GM12878 (cell line): ENCODE data around the gene SLC7A10. TPM values are rescaled to one million over a fixed set of nuclear protein-coding genes. Genes with fewer than 3 reads are reported as not detected.

Experiments
- ASH2L ChIP-seq: fragments of 300-600, 200-600 bp; sonication (generic); IDR thresholded peaks from 2 replicates; pipeline ENCODE4 v1.6.1; 2017; ENCODE audit warnings: low read depth, mild to moderate bottlenecking, borderline replicate concordance
- BACH1 ChIP-seq: fragments of 450-650 bp; IDR thresholded peaks from 2 replicates; pipeline ENCODE4 v1.6.1; 2017; ENCODE audit warnings: mild to moderate bottlenecking, borderline replicate concordance
- BHLHE40 ChIP-seq, 2 experiments: fragments of 450-650 bp in 1 of 2; IDR thresholded peaks; 2 replicates each; pipeline ENCODE4 v1.6.1; 2011 to 2017; ENCODE audit warnings: low read depth in 2 of 2, borderline replicate concordance in 1 of 2, improper control_type of control experiment in 1 of 2, low read length in 1 of 2, mild to moderate bottlenecking in 1 of 2
- BRCA1 ChIP-seq: IDR thresholded peaks from 2 replicates; pipeline ENCODE4 v1.6.1; 2011; ENCODE audit warnings: low read depth, low read length, improper control_type of control experiment
- CHD1 ChIP-seq: IDR thresholded peaks from 2 replicates; pipeline ENCODE4 v1.6.1; 2012; ENCODE audit warnings: low read depth, low read length, improper control_type of control experiment
- FOXK2 ChIP-seq: fragments of 450-650 bp; IDR thresholded peaks from 2 replicates; pipeline ENCODE4 v1.6.1; 2017; ENCODE audit warnings: mild to moderate bottlenecking, moderate library complexity
- JUND ChIP-seq: IDR thresholded peaks from 2 replicates; pipeline ENCODE4 v1.6.1; 2012; ENCODE audit warnings: low read depth, mild to moderate bottlenecking, low read length, improper control_type of control experiment, moderate library complexity
- KLF5 ChIP-seq: fragments of 450-650 bp; IDR thresholded peaks from 2 replicates; pipeline ENCODE4 v1.6.1; 2014; ENCODE audit warnings: mild to moderate bottlenecking; ENCODE audit not compliant: partially characterized antibody
- NFYB ChIP-seq: IDR thresholded peaks from 2 replicates; pipeline ENCODE4 v1.6.1; 2011; ENCODE audit warnings: low read depth, mild to moderate bottlenecking, low read length, improper control_type of control experiment, moderate library complexity; ENCODE audit not compliant: insufficient read depth
- NR2C2 ChIP-seq: IDR thresholded peaks from 2 replicates; pipeline ENCODE4 v1.6.1; 2011; ENCODE audit warnings: borderline replicate concordance, low read depth; ENCODE audit not compliant: control insufficient read depth, insufficient read length
- NRF1 ChIP-seq: conservative IDR thresholded peaks from 2 replicates; pipeline ENCODE4 v1.6.1; 2011; ENCODE audit warnings: mild to moderate bottlenecking, low read depth, low read length, improper control_type of control experiment
- PAX8 ChIP-seq: fragments of 450-650 bp; IDR thresholded peaks from 2 replicates; pipeline ENCODE4 v1.6.1; 2017; ENCODE audit warnings: mild to moderate bottlenecking, moderate library complexity
- RELA ChIP-seq: fragments of 450-650 bp; IDR thresholded peaks from 2 replicates; pipeline ENCODE4 v1.8.0; 2014; ENCODE audit warnings: borderline replicate concordance; ENCODE audit not compliant: partially characterized antibody
- SPI1 ChIP-seq: IDR thresholded peaks from 2 replicates; pipeline ENCODE4 v1.6.1; 2011; ENCODE audit warnings: low read depth, mild to moderate bottlenecking, low read length, moderate library complexity, borderline replicate concordance; ENCODE audit not compliant: insufficient read depth
- YBX1 ChIP-seq: fragments of 450-650 bp; IDR thresholded peaks from 2 replicates; pipeline ENCODE4 v1.6.1; 2016; ENCODE audit warnings: antibody characterized with exemption
- polyA plus RNA-seq, 11 experiments: library from polyadenylated mRNA; depleted of rRNA in 4 of 11; unstranded in 6 of 11; stranded (reverse) in 5 of 11; fragments of >200 nt; fragmentation: Nextera tagmentation in 4 of 11; fragmentation: Illumina TruSeq in 1 of 11; extraction: Ambion mirVana in 4 of 11; extraction: Trizol in 1 of 11; gene quantifications; 1 replicate in 1 of 11; 2 replicates in 10 of 11; pipeline versions ENCODE4 v1.2.1 to v1.2.3, GENCODE V29; 2011 to 2016; ENCODE audit warnings: inconsistent platforms in 2 of 11, missing spikeins in 2 of 11, low read depth in 1 of 11
- total RNA-seq, 4 experiments: library from RNA; depleted of rRNA in 3 of 4; stranded (reverse); fragments of >200 nt in 3 of 4; fragmentation: Illumina TruSeq in 1 of 4; extraction: Trizol in 1 of 4; gene quantifications; 2 replicates each; pipeline versions ENCODE4 v1.2.1 to v1.2.3, GENCODE V29; 2013 to 2021
- TF ChIP-seq, protein P1 (sequence below): fragments of 150-350 bp; IDR thresholded peaks from 2 replicates; pipeline ENCODE4 v1.6.1; 2014; ENCODE audit warnings: mild to moderate bottlenecking, low read depth, low read length
- TF ChIP-seq, protein P2 (sequence below): fragments of 450-650 bp; IDR thresholded peaks from 2 replicates; pipeline ENCODE4 v1.6.1; 2016; ENCODE audit warnings: mild to moderate bottlenecking, moderate library complexity, borderline replicate concordance
- TF ChIP-seq, protein P3 (sequence below): fragments of 450-650 bp; formaldehyde crosslinking; IDR thresholded peaks from 2 replicates; pipeline ENCODE4 v1.5.0; 2022; ENCODE audit warnings: mild to moderate bottlenecking, missing genetic modification characterization

The SLC7A10 gene
- total and polyA plus RNA-seq, 10 of the 15 experiments (the other 5 are each of a cell fraction or from before 2014, with no cell fraction given), result not detected

DNA sequence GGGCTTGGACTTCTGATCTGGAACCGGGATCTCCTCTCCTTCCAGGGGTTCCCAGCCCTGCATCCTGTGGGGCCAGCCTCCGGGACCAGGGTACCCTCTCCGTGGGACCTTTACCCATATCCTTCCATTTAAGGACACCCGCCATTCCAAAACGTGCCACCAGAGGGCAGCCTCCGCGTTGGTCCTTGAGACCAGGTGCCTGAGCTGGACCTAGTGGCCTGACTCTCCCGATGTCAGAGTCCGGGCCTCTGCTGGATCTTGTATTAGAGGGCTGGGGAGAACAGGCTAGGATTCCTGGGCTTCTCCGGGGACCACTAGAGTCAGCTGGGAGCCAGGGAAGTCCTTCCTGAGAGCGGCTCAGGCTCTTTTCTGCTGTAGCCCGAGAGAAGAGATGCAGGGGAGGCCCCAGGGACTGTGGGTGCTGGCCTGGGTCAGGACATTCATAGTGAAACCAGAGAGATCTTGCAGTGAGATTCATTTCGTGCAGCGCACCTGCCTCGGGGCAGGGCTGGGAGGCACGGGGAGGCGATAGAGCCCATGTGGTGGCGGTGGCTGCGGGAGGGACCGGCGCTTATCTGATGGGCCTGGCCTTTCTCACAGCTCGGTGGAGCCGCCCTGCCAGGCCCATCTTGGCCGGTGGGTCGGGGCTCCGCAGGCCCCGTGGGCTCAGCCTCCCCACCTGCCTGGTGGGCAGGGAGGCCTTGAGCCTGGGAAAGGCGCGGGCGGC, 9.8 kb upstream of the SLC7A10 start (continued):
- TF ChIP-seq JUND, result peak; percentile 75; the same call in 1 of the 2 replicates
- peak; percentile 24 for TF ChIP-seq KLF5
- no peak for TF ChIP-seq NFYB
- TF ChIP-seq CHD1, result no peak
- TF ChIP-seq PAX8, result no peak
- peak; percentile 91 to 93 for TF ChIP-seq BHLHE40 (IDR thresholded peaks at IDR 0.05; ENCODE audit: borderline replicate concordance in 1 of 2, low read depth in 2 of 2, low read length in 1 of 2)
- TF ChIP-seq, protein P1, sequence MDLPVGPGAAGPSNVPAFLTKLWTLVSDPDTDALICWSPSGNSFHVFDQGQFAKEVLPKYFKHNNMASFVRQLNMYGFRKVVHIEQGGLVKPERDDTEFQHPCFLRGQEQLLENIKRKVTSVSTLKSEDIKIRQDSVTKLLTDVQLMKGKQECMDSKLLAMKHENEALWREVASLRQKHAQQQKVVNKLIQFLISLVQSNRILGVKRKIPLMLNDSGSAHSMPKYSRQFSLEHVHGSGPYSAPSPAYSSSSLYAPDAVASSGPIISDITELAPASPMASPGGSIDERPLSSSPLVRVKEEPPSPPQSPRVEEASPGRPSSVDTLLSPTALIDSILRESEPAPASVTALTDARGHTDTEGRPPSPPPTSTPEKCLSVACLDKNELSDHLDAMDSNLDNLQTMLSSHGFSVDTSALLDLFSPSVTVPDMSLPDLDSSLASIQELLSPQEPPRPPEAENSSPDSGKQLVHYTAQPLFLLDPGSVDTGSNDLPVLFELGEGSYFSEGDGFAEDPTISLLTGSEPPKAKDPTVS, result no peak
- no peak for TF ChIP-seq SPI1
- 0 out of 2 replicates have a peak, but pooled peaks have one; percentile 21 for TF ChIP-seq ASH2L
- no peak for TF ChIP-seq RELA
- TF ChIP-seq NR2C2, result no peak
- TF ChIP-seq FOXK2, result no peak
- no peak for TF ChIP-seq YBX1
- TF ChIP-seq, protein P2, sequence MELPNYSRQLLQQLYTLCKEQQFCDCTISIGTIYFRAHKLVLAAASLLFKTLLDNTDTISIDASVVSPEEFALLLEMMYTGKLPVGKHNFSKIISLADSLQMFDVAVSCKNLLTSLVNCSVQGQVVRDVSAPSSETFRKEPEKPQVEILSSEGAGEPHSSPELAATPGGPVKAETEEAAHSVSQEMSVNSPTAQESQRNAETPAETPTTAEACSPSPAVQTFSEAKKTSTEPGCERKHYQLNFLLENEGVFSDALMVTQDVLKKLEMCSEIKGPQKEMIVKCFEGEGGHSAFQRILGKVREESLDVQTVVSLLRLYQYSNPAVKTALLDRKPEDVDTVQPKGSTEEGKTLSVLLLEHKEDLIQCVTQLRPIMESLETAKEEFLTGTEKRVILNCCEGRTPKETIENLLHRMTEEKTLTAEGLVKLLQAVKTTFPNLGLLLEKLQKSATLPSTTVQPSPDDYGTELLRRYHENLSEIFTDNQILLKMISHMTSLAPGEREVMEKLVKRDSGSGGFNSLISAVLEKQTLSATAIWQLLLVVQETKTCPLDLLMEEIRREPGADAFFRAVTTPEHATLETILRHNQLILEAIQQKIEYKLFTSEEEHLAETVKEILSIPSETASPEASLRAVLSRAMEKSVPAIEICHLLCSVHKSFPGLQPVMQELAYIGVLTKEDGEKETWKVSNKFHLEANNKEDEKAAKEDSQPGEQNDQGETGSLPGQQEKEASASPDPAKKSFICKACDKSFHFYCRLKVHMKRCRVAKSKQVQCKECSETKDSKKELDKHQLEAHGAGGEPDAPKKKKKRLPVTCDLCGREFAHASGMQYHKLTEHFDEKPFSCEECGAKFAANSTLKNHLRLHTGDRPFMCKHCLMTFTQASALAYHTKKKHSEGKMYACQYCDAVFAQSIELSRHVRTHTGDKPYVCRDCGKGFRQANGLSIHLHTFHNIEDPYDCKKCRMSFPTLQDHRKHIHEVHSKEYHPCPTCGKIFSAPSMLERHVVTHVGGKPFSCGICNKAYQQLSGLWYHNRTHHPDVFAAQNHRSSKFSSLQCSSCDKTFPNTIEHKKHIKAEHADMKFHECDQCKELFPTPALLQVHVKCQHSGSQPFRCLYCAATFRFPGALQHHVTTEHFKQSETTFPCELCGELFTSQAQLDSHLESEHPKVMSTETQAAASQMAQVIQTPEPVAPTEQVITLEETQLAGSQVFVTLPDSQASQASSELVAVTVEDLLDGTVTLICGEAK, result no peak
- no peak for TF ChIP-seq BRCA1
- TF ChIP-seq BACH1, result no peak
- TF ChIP-seq, protein P3, sequence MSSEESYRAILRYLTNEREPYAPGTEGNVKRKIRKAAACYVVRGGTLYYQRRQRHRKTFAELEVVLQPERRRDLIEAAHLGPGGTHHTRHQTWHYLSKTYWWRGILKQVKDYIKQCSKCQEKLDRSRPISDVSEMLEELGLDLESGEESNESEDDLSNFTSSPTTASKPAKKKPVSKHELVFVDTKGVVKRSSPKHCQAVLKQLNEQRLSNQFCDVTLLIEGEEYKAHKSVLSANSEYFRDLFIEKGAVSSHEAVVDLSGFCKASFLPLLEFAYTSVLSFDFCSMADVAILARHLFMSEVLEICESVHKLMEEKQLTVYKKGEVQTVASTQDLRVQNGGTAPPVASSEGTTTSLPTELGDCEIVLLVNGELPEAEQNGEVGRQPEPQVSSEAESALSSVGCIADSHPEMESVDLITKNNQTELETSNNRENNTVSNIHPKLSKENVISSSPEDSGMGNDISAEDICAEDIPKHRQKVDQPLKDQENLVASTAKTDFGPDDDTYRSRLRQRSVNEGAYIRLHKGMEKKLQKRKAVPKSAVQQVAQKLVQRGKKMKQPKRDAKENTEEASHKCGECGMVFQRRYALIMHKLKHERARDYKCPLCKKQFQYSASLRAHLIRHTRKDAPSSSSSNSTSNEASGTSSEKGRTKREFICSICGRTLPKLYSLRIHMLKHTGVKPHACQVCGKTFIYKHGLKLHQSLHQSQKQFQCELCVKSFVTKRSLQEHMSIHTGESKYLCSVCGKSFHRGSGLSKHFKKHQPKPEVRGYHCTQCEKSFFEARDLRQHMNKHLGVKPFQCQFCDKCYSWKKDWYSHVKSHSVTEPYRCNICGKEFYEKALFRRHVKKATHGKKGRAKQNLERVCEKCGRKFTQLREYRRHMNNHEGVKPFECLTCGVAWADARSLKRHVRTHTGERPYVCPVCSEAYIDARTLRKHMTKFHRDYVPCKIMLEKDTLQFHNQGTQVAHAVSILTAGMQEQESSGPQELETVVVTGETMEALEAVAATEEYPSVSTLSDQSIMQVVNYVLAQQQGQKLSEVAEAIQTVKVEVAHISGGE (CRISPR knock-in tag), result no peak
- no peak for TF ChIP-seq NRF1
